NCI-H748 (cell line): ENCODE data around the gene PTPRN2.

ENCODE experiments used
- DNase-seq: peaks from one replicate; lab custom pipeline; 2025; ENCODE audit not compliant: unreplicated experiment; lab: John Stamatoyannopoulos, UW

Gene PTPRN2

DNA sequence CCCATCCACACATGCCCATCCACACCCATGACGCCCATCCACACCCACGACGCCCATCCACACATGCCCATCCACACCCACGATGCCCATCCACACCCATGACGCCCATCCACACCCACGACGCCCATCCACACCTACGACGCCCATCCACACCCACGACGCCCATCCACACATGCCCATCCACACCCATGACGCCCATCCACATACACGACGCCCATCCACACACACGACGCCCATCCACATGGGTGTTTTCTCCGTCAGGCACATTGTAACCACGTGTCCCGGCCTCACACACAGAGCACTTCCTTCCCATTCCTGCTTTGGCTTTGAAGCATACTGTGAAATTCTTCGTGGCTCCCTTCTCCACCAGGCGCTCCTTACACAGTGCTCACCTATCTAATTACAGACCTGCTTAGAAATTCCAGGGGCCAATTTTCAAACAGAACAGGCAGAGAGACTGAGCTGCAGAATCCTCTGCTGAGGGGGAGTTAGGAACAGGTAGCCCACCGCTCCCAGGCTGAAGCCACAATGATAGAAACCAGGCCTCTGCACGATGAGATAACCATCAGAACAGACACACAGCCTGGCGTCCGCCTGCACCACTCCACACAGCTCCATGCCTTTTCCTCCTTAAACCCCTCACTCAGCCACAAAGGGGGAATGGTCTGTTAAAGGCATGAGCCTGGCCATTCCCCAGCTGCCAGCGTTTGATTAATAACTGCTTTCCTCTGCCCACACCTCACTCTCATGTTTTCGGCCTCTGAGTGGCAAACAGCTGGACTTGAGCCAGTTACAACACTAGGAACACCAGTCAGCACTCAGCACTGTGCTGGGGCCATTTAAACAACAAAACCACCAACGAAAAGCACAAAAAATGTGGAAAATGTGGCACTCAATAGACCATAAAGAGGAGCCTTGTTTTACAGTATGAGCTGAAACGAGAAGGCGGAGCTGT lies 501.6 kb downstream of the PTPRN2 start:
- DNase-seq = peak; percentile 15

DNA sequence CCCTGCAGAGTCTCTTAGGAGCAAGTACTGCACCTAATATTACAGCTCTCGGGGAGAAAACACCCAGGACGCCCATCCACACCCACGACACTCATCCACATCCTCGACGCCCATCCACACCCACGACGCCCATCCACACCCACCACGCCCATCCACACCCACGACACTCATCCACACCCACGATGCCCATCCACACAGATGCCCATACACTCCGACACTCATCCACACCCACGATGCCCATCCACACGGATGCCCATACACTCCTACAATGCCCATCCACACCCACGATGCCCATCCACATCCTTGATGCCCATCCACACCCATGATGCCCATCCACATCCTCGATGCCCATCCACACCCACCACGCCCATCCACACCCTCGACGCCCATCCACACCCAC lies 503.1 kb downstream of the PTPRN2 start:
- DNase-seq = no peak

DNA sequence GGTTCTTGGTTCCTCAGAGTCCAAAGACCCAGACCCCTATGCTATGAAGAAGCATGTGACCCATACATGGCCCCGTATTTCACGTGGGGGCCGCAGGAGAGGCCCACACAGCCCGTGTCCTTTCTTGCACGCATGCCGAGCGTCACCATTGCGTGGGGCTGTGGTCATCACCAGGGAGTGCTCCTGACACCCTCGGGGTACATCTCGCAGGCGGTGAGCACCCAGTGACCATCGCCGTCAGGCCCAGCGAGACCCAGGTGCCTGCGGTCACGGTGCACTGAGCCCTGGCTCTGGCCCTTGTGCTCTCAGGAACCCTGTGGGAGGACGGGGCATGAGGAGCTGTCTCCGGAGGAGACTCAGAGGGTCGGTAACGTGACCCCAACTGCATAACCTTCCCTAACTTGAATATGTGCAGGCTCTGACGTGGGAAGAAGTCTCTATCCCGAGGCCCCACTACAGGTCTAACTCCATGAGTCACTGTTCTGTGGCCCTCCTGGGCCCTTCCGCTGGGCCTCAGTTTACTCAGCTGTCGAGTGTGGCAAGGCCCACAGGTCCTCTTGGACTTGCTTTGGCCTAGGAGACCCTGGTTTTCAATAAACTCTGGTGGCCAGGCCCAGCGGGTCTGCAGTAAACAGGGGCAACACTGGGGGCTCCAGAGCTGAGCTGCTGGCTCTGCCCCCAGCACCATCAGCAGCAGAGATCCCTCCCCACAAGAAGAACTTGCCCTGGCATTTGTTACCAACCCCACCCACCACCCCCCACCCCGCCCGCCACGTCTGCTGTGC lies 503.9 kb downstream of the PTPRN2 start:
- DNase-seq = no peak

DNA sequence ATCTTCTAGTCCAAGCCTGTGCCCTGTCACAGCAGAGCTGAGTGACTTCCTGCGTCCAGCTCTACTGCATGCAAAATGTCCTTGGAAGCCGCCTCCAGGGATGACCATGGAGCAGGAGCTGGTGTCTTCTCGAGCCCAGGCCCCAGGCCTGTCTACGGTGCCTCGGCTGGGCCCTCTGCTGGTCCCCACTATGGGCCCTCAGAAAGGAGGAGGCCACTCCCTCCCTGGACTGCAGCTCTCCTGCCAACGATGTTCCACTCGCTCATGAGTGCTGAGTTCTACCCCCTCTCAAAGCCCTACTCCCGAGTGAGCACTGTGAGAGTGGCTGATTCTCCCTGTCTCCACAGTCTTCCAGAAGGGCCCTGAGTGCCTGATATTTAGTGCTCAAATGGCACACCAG lies 504.9 kb downstream of the PTPRN2 start:
- no peak for DNase-seq

DNA sequence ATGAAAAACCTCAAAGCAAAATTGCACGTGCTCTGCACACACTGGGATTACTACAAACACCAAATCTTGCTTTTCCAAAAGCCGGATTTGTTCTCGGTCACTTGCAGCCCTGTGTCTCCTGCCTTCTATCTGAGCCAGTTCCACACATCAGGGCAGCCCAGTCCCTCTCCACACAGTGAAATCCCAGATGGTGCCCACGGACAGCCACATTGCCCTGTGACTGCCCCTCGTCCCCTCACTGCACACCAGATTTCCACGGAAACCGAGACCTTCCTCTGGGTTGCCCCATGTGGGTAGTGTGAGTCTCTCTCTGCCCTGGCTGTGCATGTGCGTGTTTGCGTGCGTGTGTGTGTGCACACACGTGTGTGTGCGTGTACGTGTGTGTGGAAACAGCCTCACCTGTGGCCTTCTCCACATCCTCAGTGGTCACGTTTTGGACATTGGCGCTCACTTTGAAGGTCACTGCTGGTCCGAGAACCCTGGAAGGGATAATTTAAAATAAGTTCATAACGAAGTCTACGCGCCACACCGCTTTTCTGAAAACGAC lies 506.7 kb downstream of the PTPRN2 start:
- DNase-seq = no peak

DNA sequence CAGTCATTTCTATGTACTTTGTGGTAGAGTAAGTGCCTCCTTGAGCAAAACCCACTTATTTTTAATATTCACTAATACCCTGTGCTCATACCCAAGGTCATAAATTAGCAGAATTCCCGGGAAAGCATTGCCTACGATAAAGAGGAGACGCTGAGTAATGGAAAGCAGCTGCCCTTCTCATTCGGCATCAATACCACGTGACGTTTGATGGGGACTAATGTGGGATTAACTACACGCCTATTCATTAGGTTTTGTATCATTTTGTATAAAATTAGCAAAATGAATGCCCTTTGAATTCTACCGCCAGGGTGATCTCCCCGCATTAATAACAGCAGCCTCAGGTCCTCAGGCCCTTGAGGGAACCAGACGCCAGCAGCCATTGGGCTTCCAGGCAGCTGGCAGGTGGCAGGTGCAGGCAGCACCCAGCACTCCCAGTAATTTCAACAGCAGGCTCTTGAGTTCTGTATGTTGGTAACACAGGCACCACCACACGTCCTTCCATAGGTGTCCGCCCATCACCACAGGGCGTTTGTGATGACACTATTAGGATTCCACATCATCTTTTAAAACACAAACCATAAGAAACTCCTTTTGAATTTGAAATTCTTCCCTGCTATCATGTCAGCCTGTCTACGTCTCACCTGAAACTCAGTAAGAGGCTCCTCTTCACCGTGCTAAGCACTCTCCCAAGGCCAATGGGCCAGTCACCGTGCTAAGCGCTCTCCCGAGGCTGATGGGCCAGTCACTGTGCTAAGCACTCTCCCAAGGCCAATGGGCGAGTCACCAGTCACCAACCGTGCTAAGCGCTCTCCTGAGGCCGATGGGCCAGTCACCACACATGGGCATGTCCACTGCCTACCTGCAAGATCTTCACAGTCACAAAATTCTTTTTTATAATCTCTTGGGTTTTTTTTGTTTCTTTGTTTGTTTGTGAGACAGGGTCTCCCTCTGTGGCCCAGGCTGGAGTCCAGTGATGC lies 509.4 kb downstream of the PTPRN2 start:
- DNase-seq = peak; percentile 92

DNA sequence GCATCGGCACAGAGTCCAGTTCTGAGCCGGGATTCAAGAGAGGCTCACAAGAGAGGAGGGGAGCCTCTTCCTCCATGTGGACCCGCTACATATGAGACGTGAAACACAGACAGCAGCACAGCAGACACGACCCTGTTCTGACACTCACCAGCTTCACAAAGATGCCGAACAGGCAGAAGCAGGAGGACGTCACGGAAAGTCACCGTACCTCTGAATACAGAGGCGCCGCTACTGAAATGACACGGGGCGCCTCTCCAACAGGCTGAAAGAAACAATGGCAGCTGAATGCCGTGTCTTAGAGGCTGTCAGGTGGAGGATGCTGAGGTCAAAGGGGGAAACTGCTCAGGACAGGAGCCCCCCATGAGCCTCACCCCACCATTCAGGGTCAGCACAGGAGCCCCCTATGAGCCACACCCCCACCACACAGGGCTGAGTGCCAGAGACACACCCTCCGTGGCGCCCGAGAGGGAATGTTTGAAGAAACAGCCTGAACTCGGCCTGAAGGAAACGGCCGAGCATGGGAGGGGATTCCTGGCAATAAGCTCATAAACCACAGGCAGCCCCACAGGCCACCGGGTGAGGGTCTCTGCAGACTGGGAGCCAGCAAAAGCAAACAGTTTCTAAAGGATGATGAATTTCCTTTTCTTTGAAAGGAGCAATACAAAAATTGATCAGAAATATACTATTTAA lies 510.3 kb downstream of the PTPRN2 start:
- peak; percentile 61 for DNase-seq

DNA sequence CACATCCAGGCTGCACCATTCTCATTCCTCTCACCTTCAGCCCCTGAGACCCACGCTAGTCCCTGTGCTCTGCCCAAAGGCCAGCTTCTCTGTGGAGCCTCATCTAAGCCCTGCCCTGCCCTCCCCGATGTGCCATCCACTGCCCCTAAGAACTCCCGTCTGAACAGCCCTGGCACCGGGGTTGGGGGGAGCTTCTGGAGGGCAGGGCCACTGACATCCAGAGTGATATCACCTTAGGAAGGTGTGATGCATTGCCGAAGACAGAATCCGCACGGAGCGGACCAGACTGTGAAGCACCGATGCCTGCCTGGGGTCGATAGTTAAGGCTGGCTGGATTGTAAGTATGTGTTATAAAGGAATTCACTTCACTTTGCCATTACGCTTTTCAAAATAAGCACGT lies 511.0 kb downstream of the PTPRN2 start:
- no peak for DNase-seq

DNA sequence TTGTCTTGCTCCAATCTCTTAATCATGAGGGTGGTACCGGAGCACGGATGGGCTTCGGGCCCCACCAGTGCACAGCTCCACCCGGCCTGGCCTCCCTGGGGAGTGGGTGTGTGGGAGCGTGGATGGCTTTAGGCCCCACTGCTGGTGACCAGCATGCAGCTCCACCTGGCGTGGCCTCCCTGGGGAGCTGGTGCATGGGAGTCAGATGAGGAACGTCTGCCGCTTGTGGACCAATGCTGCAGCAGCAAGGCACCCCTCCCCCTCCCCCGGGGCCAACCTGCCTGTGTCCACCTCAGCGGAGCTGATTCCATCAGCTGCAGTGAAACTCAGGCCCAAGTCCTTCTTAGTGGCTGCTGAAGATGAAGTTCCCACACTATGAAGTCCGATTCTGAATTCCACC lies 511.4 kb downstream of the PTPRN2 start:
- DNase-seq = no peak

DNA sequence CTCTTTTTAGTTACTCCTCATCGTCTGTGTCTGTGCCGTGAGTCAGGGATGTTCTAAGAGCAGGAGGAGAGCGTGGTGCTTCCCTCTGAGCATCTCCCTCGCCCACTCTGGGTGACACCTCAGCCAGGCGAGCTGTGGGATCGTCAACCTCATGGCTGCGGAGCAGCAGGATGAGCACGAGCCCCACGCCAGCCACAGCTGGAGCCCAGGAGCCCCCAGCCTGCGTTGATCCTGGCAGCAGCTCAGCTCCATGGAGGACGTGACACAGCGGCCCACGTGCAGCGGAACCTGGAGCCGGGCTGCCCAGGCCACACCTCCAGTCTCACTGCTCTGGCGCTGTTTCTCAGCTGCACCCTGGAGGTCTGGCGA lies 512.0 kb downstream of the PTPRN2 start:
- DNase-seq = peak; percentile 20

DNA sequence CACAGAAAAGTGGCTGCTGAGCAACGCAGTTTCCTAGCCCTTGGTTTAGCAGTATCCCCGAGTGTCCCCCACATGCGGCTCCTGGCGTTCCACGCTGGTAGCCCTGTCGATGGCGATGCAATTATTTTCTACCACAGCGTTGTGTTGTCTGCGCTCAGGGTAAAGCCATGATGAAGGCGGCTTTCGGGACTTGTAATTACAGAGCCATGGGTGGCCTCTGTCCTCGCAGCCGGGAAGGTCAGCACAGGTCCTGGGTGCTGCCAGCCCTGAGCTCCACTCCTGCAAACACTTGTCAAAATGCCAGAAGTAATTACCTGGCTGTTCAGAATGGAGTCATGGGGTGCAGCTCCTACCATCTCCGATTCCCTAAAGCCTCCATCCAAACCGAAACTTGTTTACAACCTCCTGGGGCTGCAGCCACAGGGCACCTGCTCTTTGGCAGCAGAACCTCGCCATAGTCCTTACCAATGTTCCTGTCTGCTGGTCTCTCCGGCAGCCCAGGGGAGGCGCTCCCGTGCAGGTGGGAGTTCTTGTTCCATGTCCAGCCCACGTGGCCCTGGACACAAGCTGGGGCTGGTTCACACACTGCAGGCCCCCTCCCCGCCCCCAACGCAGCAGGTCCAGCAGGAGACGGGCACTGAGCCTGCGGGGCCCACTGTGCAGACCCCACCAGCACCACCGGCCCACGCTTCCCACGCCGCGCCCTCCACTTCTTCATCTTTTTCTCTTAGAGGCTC lies 512.6 kb downstream of the PTPRN2 start:
- peak; percentile 80 for DNase-seq

DNA sequence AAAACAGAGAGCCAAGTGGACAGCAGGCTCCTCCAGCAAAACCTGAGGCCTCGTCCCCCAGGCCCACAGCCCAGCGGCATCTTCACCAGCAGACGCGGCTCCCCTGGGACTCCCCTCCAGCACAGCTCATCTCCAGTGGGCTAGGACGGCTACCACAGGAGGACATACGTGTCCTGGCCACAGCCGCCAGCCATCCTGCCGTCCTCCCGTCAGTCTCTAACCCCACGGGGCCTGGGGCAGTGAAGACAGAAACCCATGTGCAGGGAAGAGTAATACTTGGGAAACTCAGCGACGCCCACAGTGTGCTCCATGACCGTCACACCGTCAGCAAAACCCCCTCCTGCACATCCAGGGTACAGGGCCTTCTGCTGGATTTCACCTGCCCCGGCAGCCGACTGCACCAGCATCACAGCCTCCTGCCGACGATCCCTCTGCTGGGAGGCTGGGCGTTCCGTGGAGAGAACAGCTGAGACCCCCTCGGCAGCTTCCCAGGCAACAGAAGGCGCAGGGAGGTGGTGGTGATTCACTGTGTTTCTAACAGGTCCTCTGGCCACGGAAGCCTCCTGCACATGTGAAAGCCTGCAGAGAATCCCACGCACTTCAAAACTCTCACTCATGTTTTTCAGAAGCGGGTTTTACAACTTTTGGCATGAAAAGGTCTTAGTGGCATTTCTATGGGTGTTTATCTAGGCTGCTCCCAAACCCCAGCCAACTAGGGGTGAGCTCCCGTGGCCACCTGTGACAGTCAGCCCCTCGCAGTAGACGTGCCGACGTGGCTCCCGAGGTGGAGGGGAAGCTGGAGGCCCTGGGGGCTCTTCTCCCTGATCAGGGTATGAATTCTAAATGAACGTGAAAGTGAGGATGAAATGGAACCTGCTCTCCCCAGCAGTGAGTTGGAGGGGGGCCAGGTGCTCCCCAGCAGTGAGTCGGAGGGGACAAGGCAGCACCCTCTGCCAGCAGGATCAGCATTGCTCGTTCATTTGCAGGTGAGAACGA lies 513.5 kb downstream of the PTPRN2 start:
- no peak for DNase-seq

DNA sequence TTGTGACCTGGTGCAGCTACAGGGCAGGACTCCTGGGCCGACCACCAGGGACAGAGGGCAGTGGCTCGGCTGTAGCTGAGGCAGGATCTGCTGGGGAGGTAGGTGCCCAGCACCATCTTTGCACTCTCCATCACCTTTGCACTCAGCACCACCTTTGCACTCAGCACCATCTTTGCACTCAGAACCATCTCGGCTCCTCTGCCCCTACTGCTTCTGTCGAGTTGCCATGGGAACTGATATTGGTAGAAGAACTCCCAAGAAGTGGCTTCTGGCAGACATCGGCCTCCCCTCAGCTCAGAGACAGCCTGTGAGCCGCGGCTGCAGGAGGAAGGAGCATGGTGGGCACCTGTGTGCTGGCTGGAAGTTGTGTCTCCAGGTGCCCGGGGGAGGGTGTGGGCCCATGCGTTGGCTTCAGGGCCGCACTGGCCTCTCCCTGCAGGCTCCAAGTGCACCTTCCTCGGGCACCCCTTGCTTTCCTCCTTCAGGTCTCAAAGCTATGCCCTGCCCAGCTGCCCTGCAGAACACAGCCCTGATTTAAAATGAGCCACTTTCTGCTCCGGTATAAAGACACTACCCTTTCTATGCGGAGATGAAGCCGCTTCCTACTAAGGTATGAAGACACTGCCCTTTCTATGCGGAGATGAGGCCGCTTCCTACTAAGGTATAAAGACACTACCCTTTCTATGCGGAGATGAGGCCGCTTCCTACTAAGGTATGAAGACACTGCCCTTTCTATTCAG lies 514.5 kb downstream of the PTPRN2 start:
- no peak for DNase-seq

DNA sequence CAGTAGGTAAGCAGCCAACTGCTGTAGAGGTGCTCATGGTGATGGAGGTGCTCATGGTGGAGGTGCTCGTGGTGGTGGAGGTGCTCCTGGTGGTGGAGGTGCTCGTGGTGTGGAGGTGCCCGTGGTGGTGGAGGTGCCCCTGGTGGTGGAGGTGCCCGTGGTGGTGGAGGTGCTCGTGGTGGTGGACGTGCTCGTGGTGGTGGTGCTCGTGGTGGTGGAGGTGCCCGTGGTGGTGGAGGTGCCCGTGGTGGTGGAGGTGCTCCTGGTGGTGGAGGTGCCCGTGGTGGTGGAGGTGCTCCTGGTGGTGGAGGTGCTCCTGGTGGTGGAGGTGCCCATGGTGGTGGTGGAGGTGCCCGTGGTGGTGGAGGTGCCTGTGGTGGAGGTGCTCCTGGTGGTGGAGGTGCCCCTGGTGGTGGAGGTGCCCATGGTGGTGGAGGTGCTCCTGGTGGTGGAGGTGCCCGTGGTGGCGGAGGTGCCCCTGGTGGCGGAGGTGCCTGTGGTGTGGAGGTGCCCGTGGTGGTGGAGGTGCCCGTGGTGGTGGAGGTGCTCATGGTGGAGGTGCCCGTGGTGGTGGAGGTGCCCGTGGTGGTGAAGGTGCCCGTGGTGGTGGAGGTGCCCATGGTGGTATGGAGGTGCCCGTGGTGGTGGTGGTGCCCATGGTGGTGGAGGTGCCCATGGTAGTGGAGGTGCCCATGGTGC lies 517.3 kb downstream of the PTPRN2 start:
- no peak for DNase-seq

DNA sequence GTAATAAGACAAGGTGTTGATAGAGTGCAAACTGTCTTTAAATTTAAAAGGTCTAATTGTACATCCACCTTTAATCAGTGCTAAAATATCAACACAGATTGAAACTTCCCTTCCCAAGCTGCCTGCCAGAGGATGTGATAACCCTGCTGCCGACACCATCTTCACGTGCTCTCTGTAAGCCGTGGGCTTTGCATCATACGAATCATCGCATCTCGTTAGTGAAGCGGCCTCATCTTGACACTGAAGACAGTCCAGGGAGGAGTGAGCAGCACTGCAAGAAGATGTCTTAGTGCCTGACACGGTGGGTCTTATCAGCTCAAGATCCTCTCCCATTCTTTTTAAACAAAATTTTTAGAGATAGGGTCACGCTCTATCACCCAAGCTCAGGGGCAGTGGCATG lies 518.8 kb downstream of the PTPRN2 start:
- DNase-seq = no peak

DNA sequence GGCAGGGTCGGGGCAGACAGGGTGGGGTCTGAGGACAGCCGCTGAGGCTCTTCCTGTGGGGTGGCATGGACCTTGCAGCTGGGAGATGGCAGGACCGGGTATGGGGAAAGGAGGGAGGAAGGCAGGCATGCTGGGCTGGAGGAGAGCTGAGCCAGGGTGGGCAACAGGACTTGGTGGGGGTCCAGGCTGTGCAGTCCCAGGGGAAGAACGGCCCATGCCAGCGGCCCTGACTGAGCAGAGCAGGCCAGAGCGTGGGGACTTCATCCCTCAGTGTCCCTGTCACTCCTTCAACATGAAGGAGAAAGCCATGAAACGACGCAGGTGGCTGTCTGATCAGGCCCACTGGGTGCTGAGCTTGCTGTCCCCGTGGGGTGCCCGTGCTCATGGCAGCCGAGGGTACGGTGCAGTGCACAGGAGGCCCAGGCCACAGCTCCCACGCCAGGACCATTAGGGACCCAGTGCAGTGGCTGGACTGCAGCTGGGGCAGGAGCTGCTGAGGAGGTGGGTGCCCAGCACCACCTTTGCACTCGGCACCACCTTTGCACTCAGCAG lies 519.6 kb downstream of the PTPRN2 start:
- DNase-seq = no peak
